Right lobe of liver (tissue), 6 donors: ENCODE data around the gene RAD50. TPM values are rescaled to one million over a fixed set of nuclear protein-coding genes. Genes with fewer than 3 reads are reported as not detected.

ENCODE experiments used
- ATAC-seq, 4 donors: fragments of 200-7000 bp; cut with Tn5 transposase; one replicate each; pipeline ENCODE4 v1.9.1; 2020; ENCODE audit warnings: mild to moderate bottlenecking in 4 of 4, moderate library complexity in 4 of 4
- DNase-seq, 3 donors: peaks; one replicate each; pipeline ENCODE4 v3.0.0-alpha.2; 2020
- H3K27ac ChIP-seq, 3 donors: fragments of 200-600 bp; one replicate each; pipeline ENCODE4 v1.8.0; 2022
- H3K27me3 ChIP-seq, 2 donors: fragments of 200-600 bp; one replicate each; pipeline ENCODE4 v1.8.0; 2022
- H3K36me3 ChIP-seq, 4 donors: fragments of 200-600 bp; sonication (generic) in 1 of 4; one replicate each; pipeline versions ENCODE4 v1.5.1 to v1.8.0; 2017 to 2022; ENCODE audit warnings: control low read depth in 1 of 4
- H3K4me1 ChIP-seq, 4 donors: fragments of 200-600 bp; sonication (generic) in 1 of 4; one replicate each; pipeline versions ENCODE4 v1.5.1 to v1.8.0; 2017 to 2022; ENCODE audit warnings: control low read depth in 1 of 4
- H3K4me3 ChIP-seq, 3 donors: fragments of 200-600 bp; one replicate each; pipeline ENCODE4 v1.8.0; 2022
- H3K9me3 ChIP-seq, 4 donors: fragments of 200-600 bp; sonication (generic) in 1 of 4; one replicate each; pipeline versions ENCODE4 v1.5.1 to v1.8.0; 2017 to 2022; ENCODE audit warnings: control low read depth in 1 of 4
- POLR2A ChIP-seq: fragments of 450-650 bp; IDR thresholded peaks from one replicate; pipeline ENCODE4 v1.6.1; 2017; ENCODE audit warnings: antibody characterized with exemption, mild to moderate bottlenecking
- intact Hi-C, 2 donors: fragments of 100-400 bp; cut with DNase I; formaldehyde crosslinking; loops; one replicate each; pipeline versions ENCODE4 v1.11.2 to v1.14.1; 2022
- total RNA-seq, 6 experiments: library from RNA; depleted of rRNA in 2 of 6; stranded (reverse); fragments of >200 nt in 2 of 6; fragmentation: NEBNext Ultra II Directional in 3 of 6; extraction: Animal tissue kit (Norgen Biotek cat#: 25700) in 3 of 6; gene quantifications; one replicate each; pipeline versions ENCODE4 v1.1.0 to v1.2.4, GENCODE V29; 2016 to 2023
- TF ChIP-seq, protein P1 (sequence below), 4 donors: fragments of 200-600 bp in 3 of 4; fragments of 450-650 bp in 1 of 4; IDR thresholded peaks; one replicate each; pipeline versions ENCODE4 v1.5.1 to v1.8.0; 2016 to 2022; ENCODE audit warnings: antibody characterized with exemption in 4 of 4, mild to moderate bottlenecking in 2 of 4
- donor health status: DM: no; HTN: yes; CAD: no.
- donor health status: DM: no; HTN: no; CAD: no.
- donor health status: DM: no; HTN: no; CAD: no.
- donor health status: DM: no; HTN: yes; CAD: no.
- donor health status: DM: no; HTN: yes; CAD: no.

The RAD50 gene
- total RNA-seq, 6 experiments from 2014 or later, result 14.1 to 27.7 (median 17.9) TPM

DNA sequence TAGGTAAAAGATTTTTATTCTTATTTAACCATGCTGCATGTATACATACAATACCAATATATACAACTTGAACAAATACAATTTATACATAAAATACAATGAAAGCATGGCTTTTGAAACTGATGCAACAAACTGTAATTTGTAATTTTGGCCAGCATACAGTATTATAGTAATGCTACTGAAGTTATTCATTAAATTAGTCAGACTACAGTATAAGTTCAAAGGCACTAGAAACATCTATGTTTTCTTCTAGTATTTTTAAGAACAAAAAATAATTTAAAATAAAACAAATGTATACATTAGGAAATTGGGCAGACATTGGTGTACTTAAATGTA is 135.8 kb downstream of the RAD50 start:
- no peaks in the 10 kb centered on the region for H3K36me3 ChIP-seq
- DNase-seq, result no peak

More for the DNA sequence above, 135.8 kb downstream of the RAD50 start:
- no peak for ATAC-seq
- Histone ChIP-seq H3K27ac (no peak overlapping the region), H3K27me3 (no peaks in the 10 kb centered on the region), H3K9me3 (no peaks in the 10 kb centered on the region), H3K4me1 (no peaks in the 10 kb centered on the region), H3K4me3 (no peak overlapping the region)
- intact Hi-C loops, result no loop called here
- TF ChIP-seq, protein P1, sequence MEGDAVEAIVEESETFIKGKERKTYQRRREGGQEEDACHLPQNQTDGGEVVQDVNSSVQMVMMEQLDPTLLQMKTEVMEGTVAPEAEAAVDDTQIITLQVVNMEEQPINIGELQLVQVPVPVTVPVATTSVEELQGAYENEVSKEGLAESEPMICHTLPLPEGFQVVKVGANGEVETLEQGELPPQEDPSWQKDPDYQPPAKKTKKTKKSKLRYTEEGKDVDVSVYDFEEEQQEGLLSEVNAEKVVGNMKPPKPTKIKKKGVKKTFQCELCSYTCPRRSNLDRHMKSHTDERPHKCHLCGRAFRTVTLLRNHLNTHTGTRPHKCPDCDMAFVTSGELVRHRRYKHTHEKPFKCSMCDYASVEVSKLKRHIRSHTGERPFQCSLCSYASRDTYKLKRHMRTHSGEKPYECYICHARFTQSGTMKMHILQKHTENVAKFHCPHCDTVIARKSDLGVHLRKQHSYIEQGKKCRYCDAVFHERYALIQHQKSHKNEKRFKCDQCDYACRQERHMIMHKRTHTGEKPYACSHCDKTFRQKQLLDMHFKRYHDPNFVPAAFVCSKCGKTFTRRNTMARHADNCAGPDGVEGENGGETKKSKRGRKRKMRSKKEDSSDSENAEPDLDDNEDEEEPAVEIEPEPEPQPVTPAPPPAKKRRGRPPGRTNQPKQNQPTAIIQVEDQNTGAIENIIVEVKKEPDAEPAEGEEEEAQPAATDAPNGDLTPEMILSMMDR (IDR thresholded peaks at IDR 0.05), result no peak
- no peak for TF ChIP-seq POLR2A

Other genes with a start within 250 kb of the RAD50 start
- gene SLC22A5, start 187.3 kb upstream of the RAD50 start, total RNA-seq, result 10 to 100 TPM in 1 of 6 experiments, 1 to 10 TPM in 5; 4.7 to 11.1 (median 6.5) TPM
- gene IRF1, start 66.2 kb upstream of the RAD50 start, total RNA-seq, result 10 to 100 TPM; 23.9 to 38.3 (median 30.2) TPM
- not detected for gene IL5, start 13.5 kb upstream of the RAD50 start, total RNA-seq
- gene IL13, start 101.2 kb downstream of the RAD50 start, total RNA-seq, result under 1 TPM in 1 of 6 experiments, not detected in 5; 0.26 TPM
- gene IL4, start 117.0 kb downstream of the RAD50 start, total RNA-seq, result not detected
- gene KIF3A, start 180.6 kb downstream of the RAD50 start, total RNA-seq, result 1 to 10 TPM; 1.3 to 4.2 (median 2.1) TPM
- gene CCNI2, start 190.4 kb downstream of the RAD50 start, total RNA-seq, result under 1 TPM in 1 of 6 experiments, not detected in 5; 0.11 TPM
- 10 to 100 TPM in 5 of 6 experiments, 1 to 10 TPM in 1; 8.0 to 15.9 (median 13.3) TPM for gene SEPTIN8, start 220.3 kb downstream of the RAD50 start, total RNA-seq